DND-41 (cell line): Measurements from ENCODE around the gene SPP2.

Source experiments
- CTCF ChIP-seq: IDR thresholded peaks from 2 replicates; pipeline ENCODE4 v1.5.1; 2012; ENCODE audit warnings: borderline replicate concordance, low read length, moderate library complexity, mild to moderate bottlenecking; ENCODE audit not compliant: poor library complexity, severe bottlenecking; ENCODE audit errors: extremely low read depth
- EZH2 ChIP-seq: IDR thresholded peaks from 3 replicates; pipeline ENCODE4 v1.6.1; 2012; ENCODE audit warnings: borderline replicate concordance, low read depth, mild to moderate bottlenecking, moderate library complexity, low read length, inconsistent platforms; ENCODE audit not compliant: severe bottlenecking

- no peak for TF ChIP-seq CTCF
- no peak for TF ChIP-seq EZH2
These were observed 44.8 kb downstream of the SPP2 start for GRCh38 chr2:234095301-234095700.
